GM19351 (cell line): ENCODE data around the gene LCN1.
"Not testable (repeated sequence)": the region's sequence is repeated elsewhere in the genome, so short reads cannot be mapped to it uniquely, and the experiment has no call there.

Source experiments
- ATAC-seq: cut with Tn5 transposase; IDR thresholded peaks from one replicate; pipeline ENCODE4 v1.9.1; 2021; ENCODE audit warnings: mild to moderate bottlenecking, moderate library complexity; ENCODE audit not compliant: unreplicated experiment

The LCN1 gene

GRCh38 chr9:135545646-135546176 is 24.5 kb downstream of the LCN1 start, which contains the start of gene OBP2A:
OBP2A (plus strand) TSS chr9:135546126; CDS start chr9:135546181, 55 bp downstream.
- ATAC-seq = not testable (repeated sequence)

GRCh38 chr9:135546792-135547617 is 25.8 kb downstream of the LCN1 start:
- not testable (repeated sequence) for ATAC-seq

- ATAC-seq = no peak
These were observed 26.8 kb downstream of the LCN1 start for GRCh38 chr9:135547756-135548736.

GRCh38 chr9:135549478-135550343 is 28.5 kb downstream of the LCN1 start:
- ATAC-seq = not testable (repeated sequence)

GRCh38 chr9:135550344-135550918 is 29.2 kb downstream of the LCN1 start:
- ATAC-seq = no peak

- no peak for ATAC-seq
These were observed 29.8 kb downstream of the LCN1 start for GRCh38 chr9:135551031-135551430.

GRCh38 chr9:135551456-135551855 is 30.2 kb downstream of the LCN1 start:
- no peak for ATAC-seq

GRCh38 chr9:135552021-135552697 is 30.9 kb downstream of the LCN1 start:
- ATAC-seq = no peak

GRCh38 chr9:135552698-135553171 is 31.5 kb downstream of the LCN1 start:
- no peak for ATAC-seq

- ATAC-seq = no peak
These were observed 33.5 kb downstream of the LCN1 start for GRCh38 chr9:135554718-135555117.

GRCh38 chr9:135555203-135555602 is 34.0 kb downstream of the LCN1 start:
- ATAC-seq = no peak

GRCh38 chr9:135555910-135556309 is 34.7 kb downstream of the LCN1 start:
- no peak for ATAC-seq

- ATAC-seq = no peak
These were observed 38.4 kb downstream of the LCN1 start for GRCh38 chr9:135559606-135560005.

GRCh38 chr9:135561391-135562234 is 40.4 kb downstream of the LCN1 start, which contains the start of gene PAEP:
PAEP (plus strand) TSS chr9:135561756.
- ATAC-seq = no peak

- no peak for ATAC-seq
These were observed 41.0 kb downstream of the LCN1 start for GRCh38 chr9:135562235-135562745.

GRCh38 chr9:135563039-135563476 is 41.8 kb downstream of the LCN1 start:
- no peak for ATAC-seq

- ATAC-seq = no peak
These were observed 42.6 kb downstream of the LCN1 start for GRCh38 chr9:135563858-135564257.

- ATAC-seq = no peak
These were observed 43.9 kb downstream of the LCN1 start for GRCh38 chr9:135565141-135565628.
